ENCODE results near the gene OR51T1. TPM values are rescaled to one million over a fixed set of nuclear protein-coding genes. Genes with fewer than 3 reads are reported as not detected.

OR51T1 gene
- total RNA-seq, 1 donor from 2014 or later: not detected

GRCh38 chr11:4903484-4903883 lies 21.8 kb downstream of the OR51T1 start, which contains the start of gene OR51A7:
OR51A7 (plus strand) TSS chr11:4903783; CDS start chr11:4907370, 3,587 bp downstream.
- Histone ChIP-seq H3K36me3 (no peaks in the 10 kb centered on the region), H3K27ac (no peak within 1 kb of the TSS), H3K4me3 (no peak within 1 kb of the TSS), H3K4me1 (no peaks in the 10 kb centered on the region), H3K9me3 (no peaks in the 10 kb centered on the region), H3K27me3 (no peaks in the 10 kb centered on the region)
- no peak for DNase-seq (ENCODE audit: extremely low spot score in 2 of 2)
- TF ChIP-seq CTCF (IDR thresholded peaks at IDR 0.05) (no peak), POLR2A (IDR thresholded peaks at IDR 0.05) (no peak), POLR2AphosphoS5 (IDR thresholded peaks at IDR 0.05; ENCODE audit: insufficient read depth in 1 of 2, low read depth in 1 of 2) (no peak)
- intact Hi-C loops (cut with DNase I): no loop called here

GRCh38 chr11:4916581-4916980 lies 34.9 kb downstream of the OR51T1 start:
- Histone ChIP-seq H3K27me3 (no peaks in the 10 kb centered on the region), H3K4me1 (no peaks in the 10 kb centered on the region), H3K9me3 (no peaks in the 10 kb centered on the region), H3K36me3 (no peaks in the 10 kb centered on the region), H3K4me3 (no peak overlapping the region), H3K27ac (no peak overlapping the region)
- TF ChIP-seq POLR2AphosphoS5 (IDR thresholded peaks at IDR 0.05; ENCODE audit: insufficient read depth in 1 of 2, low read depth in 1 of 2) (no peak), POLR2A (IDR thresholded peaks at IDR 0.05) (no peak), CTCF (IDR thresholded peaks at IDR 0.05) (no peak)
- DNase-seq (ENCODE audit: extremely low spot score in 2 of 2): no peak
- intact Hi-C loops (cut with DNase I): no loop called here

- H3K27me3 ChIP-seq: no peaks in the 10 kb centered on the region
- H3K36me3 ChIP-seq: no peaks in the 10 kb centered on the region
- no peak within 1 kb of the TSS for H3K4me3 ChIP-seq
- H3K9me3 ChIP-seq: no peaks in the 10 kb centered on the region
- no peak for TF ChIP-seq POLR2A (IDR thresholded peaks at IDR 0.05)
- TF ChIP-seq POLR2AphosphoS5 (IDR thresholded peaks at IDR 0.05; ENCODE audit: insufficient read depth in 1 of 2, low read depth in 1 of 2): no peak
- no peak for TF ChIP-seq CTCF (IDR thresholded peaks at IDR 0.05)
- intact Hi-C loops (cut with DNase I): no loop called here
- DNase-seq (ENCODE audit: extremely low spot score in 2 of 2): no peak
- H3K27ac ChIP-seq: no peak within 1 kb of the TSS
- H3K4me1 ChIP-seq: no peaks in the 10 kb centered on the region
Observed at GRCh38 chr11:4919250-4919649, 37.5 kb downstream of the OR51T1 start, which contains the start of gene OR51G2. OR51G2 (minus strand) TSS chr11:4919350; CDS start chr11:4915663, 3,687 bp downstream.

- DNase-seq (ENCODE audit: extremely low spot score in 2 of 2): no peak
- no peaks in the 10 kb centered on the region for H3K9me3 ChIP-seq
Observed at GRCh38 chr11:4921796-4922195, 40.1 kb downstream of the OR51T1 start.

More at GRCh38 chr11:4921796-4922195, 40.1 kb downstream of the OR51T1 start:
- TF ChIP-seq POLR2AphosphoS5 (IDR thresholded peaks at IDR 0.05; ENCODE audit: insufficient read depth in 1 of 2, low read depth in 1 of 2) (no peak), CTCF (IDR thresholded peaks at IDR 0.05) (no peak), POLR2A (IDR thresholded peaks at IDR 0.05) (no peak)
- no peaks in the 10 kb centered on the region for H3K4me1 ChIP-seq
- H3K27ac ChIP-seq: no peak overlapping the region
- H3K27me3 ChIP-seq: no peaks in the 10 kb centered on the region
- intact Hi-C loops (cut with DNase I): no loop called here
- H3K4me3 ChIP-seq: no peak overlapping the region
- no peaks in the 10 kb centered on the region for H3K36me3 ChIP-seq

All from vagina (tissue), 2 donors.